Neuron (in vitro differentiated cells): ENCODE measurements around the gene WDR45B.

ENCODE experiments used
- H2AFZ ChIP-seq: one replicate; pipeline ENCODE4 v1.6.1; 2013; ENCODE audit warnings: low read depth, mild to moderate bottlenecking, inconsistent platforms, low read length, moderate library complexity
- H3K27me3 ChIP-seq: one replicate; pipeline ENCODE4 v1.6.1; 2013; ENCODE audit warnings: low read length; ENCODE audit not compliant: insufficient read depth
- H3K36me3 ChIP-seq: one replicate; pipeline ENCODE4 v1.6.1; 2013; ENCODE audit warnings: low read length; ENCODE audit not compliant: insufficient read depth
- H3K4me1 ChIP-seq: one replicate; pipeline ENCODE4 v1.6.1; 2013; ENCODE audit warnings: low read length; ENCODE audit not compliant: insufficient read depth
- H3K4me3 ChIP-seq: 2 replicates; pipeline ENCODE4 v1.5.1; 2013; ENCODE audit warnings: mild to moderate bottlenecking, low read length, moderate library complexity
- H3K9me3 ChIP-seq: one replicate; pipeline ENCODE4 v1.6.1; 2013; ENCODE audit warnings: low read length

Gene WDR45B

DNA sequence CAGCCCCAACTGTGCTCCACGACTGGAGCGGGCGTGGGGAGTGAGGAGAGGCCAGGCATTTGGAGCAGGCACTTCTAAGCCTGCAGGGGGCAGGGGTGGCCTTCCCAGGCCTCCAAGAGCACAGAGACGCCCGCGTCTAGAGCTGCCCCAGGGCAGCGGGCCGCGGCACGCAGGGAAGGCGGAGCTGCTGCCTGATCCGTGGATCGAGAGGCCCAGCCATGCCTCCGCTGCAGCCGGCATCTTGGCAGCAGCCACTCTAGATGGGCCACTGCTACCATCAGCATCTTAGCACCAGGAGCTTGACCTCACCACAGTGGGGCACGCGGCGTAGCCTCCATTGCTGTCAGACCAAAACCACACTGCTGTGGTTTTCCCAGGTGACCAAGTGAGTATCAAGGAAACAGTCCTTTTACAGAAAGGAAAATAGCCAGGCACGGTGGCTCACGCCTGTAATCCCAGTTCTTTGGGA, 20.4 kb upstream of the WDR45B start:
- Histone ChIP-seq H3K27me3 (no peaks in the 10 kb centered on the region), H3K4me1 (peaks cover 11% of the 10 kb centered on the region), H3K36me3 (no peaks in the 10 kb centered on the region), H3K9me3 (peaks cover 1% of the 10 kb centered on the region), H3K4me3 (no peak overlapping the region), H2AFZ (no peak overlapping the region)

DNA sequence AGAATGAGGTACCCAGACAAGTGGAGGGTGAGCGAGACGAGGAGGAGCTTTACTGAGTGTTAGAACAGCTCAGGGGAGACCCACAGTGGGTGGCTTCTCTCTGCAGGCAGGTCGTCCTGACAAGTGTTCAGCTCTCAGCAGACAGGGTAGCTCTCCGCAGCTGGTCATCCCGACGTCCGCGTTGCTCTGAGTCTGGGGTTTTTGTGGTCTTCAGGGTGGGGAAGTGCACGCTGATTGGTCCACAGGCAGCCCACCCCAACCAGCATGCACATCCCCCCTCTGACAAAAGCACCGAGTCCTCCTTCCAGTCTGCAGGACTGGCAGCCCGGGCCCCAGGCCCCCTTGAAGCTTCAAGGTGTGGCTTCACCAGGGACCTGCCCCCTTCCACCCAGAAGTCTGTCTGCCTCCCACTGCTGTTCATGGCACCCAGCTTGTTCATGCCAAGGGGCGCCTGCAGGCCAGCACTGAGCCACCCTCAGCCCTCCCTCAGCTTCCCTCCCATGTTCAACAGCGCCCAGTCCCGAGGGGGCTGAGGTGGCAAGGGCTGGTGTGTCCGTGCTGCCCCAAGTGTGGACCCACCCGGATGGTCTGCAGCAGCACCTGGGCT, 19.9 kb upstream of the WDR45B start:
- H2AFZ ChIP-seq: no peak overlapping the region
- H3K9me3 ChIP-seq: peaks cover 1% of the 10 kb centered on the region
- H3K27me3 ChIP-seq: no peaks in the 10 kb centered on the region
- H3K4me1 ChIP-seq: peaks cover 11% of the 10 kb centered on the region
- no peaks in the 10 kb centered on the region for H3K36me3 ChIP-seq
- no peak overlapping the region for H3K4me3 ChIP-seq

GRCh38 chr17:82667668-82668000, 19.4 kb upstream of the WDR45B start:
- Histone ChIP-seq H3K27me3 (no peaks in the 10 kb centered on the region), H3K4me1 (peaks cover 11% of the 10 kb centered on the region), H2AFZ (no peak overlapping the region), H3K36me3 (no peaks in the 10 kb centered on the region), H3K9me3 (peaks cover 1% of the 10 kb centered on the region), H3K4me3 (no peak overlapping the region)

DNA sequence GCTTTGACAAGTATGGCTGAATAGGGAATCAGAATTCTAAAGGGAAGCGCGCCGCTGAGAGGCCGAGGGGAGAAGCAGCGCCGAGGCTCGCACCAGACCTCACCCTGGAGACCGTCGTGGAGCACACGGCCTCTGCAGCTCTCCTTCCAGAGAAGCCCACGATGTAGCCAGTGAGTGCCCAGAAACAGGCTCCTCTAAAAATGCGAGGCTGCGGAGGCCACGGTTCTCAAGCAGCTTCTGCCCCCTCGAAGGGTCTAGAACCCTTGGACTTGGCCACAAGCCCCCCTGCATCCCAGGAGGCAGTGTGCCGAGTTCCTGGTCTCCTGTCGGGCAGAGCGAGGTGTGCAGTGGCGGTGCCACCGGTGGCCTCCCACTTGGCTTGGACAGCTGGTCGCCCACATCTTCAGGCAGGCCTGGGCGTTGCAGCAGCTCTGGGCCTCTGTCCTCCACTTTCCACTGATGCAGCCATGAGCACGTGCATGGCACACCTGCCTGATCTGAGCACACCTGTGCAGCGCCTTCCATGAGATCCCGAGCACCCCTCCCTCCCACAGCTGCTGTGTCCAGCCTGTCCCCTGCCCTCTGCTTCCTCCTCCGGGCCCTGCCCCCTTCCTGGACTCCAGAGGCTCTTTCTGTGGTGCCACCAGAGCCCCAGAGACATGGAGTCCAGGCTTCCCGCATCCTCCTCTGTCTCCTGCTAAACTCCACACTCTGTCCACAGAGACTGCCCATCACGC, 18.9 kb upstream of the WDR45B start:
- no peak overlapping the region for H2AFZ ChIP-seq
- H3K36me3 ChIP-seq: no peaks in the 10 kb centered on the region
- peaks cover 11% of the 10 kb centered on the region for H3K4me1 ChIP-seq
- H3K27me3 ChIP-seq: no peaks in the 10 kb centered on the region
- no peak overlapping the region for H3K4me3 ChIP-seq
- peaks cover 1% of the 10 kb centered on the region for H3K9me3 ChIP-seq

DNA sequence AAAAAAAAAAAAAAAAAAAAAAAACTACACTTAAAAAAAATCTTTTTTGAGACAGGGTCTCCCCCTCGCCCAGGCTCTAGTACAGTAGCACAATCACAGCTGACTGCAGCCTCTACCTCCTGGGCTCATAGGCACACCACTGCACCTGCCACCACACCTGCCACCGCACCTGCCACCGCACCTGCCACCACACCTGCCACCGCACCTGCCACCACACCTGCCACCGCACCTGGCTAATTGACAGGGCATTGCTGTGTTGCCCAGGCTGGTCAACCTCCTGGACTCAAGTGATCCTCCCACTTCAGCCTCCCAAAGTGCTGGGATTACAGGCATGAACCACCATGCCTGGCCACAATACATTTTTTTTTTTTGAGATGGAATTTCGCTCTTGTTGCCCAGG, 17.6 kb upstream of the WDR45B start:
- peaks cover 4% of the 10 kb centered on the region for H3K9me3 ChIP-seq
- H2AFZ ChIP-seq: no peak overlapping the region
- no peaks in the 10 kb centered on the region for H3K36me3 ChIP-seq
- H3K4me3 ChIP-seq: no peak overlapping the region
- H3K27me3 ChIP-seq: no peaks in the 10 kb centered on the region
- H3K4me1 ChIP-seq: peaks cover 11% of the 10 kb centered on the region

DNA sequence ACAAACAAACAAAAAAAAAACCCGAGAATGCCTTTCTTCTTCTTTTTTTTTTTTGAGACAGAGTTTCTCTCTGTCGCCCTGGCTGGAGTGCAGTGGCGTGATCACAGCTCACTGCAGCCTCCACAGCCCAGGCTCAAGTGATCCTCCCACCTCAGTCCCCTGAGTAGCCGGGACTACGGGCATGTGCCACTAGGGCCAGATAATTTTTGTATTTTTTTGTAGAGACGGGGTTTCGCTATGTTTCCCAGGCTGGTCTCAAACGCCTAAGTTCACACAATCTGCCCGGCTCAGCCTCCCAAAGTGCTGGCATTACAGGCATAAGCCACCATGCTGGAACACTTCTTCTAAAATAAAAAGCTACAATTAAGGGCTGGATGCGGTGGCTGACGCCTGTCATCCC, 17.0 kb upstream of the WDR45B start:
- no peak overlapping the region for H3K4me3 ChIP-seq
- peaks cover 11% of the 10 kb centered on the region for H3K4me1 ChIP-seq
- no peaks in the 10 kb centered on the region for H3K27me3 ChIP-seq
- no peak overlapping the region for H2AFZ ChIP-seq
- H3K36me3 ChIP-seq: no peaks in the 10 kb centered on the region
- peaks cover 8% of the 10 kb centered on the region for H3K9me3 ChIP-seq

DNA sequence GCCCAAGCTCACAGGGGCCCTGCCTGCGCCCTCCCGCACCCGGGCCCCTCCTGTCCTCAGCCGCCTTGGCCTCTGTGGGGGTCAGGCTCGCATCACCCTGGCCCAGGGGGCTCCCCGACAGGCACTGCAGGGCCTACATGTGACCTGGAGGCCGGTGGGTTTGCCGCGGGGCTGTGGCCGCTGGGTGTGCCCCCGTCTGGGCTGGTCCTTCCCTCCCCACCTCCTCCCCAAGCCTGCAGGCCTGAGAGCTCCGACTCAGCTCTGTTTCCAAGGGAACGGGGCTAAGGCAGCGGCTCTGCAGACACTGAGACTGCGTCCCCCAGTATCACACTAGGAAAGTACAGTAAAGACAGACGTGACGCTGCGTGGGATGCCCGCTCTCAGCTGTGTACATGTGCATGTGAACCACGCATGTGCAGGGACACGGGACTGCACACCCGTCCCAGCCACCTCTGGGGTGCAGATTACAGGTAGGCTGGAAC, 16.5 kb upstream of the WDR45B start:
- H3K4me1 ChIP-seq: peaks cover 11% of the 10 kb centered on the region
- H3K4me3 ChIP-seq: no peak overlapping the region
- H3K9me3 ChIP-seq: peaks cover 13% of the 10 kb centered on the region
- no peaks in the 10 kb centered on the region for H3K36me3 ChIP-seq
- no peaks in the 10 kb centered on the region for H3K27me3 ChIP-seq
- H2AFZ ChIP-seq: no peak overlapping the region

DNA sequence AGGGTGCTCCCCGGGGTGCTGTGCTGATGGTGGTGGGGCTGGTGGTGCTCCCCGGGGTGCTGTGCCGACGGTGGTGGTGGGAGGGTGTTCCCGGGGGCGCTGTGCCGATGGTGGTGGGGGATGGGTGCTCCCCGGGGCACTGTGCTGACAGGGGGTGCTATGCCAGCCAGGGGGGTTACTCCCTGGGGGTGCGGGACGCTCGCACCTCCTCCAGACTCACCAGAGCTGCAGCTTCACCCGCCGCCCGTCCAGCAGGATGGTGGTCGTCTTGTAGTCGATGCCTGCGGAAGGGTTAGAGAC, 16.0 kb upstream of the WDR45B start:
- peaks cover 14% of the 10 kb centered on the region for H3K9me3 ChIP-seq
- no peak overlapping the region for H3K4me3 ChIP-seq
- peaks cover 11% of the 10 kb centered on the region for H3K4me1 ChIP-seq
- no peaks in the 10 kb centered on the region for H3K27me3 ChIP-seq
- no peak overlapping the region for H2AFZ ChIP-seq
- H3K36me3 ChIP-seq: peaks cover 3% of the 10 kb centered on the region

DNA sequence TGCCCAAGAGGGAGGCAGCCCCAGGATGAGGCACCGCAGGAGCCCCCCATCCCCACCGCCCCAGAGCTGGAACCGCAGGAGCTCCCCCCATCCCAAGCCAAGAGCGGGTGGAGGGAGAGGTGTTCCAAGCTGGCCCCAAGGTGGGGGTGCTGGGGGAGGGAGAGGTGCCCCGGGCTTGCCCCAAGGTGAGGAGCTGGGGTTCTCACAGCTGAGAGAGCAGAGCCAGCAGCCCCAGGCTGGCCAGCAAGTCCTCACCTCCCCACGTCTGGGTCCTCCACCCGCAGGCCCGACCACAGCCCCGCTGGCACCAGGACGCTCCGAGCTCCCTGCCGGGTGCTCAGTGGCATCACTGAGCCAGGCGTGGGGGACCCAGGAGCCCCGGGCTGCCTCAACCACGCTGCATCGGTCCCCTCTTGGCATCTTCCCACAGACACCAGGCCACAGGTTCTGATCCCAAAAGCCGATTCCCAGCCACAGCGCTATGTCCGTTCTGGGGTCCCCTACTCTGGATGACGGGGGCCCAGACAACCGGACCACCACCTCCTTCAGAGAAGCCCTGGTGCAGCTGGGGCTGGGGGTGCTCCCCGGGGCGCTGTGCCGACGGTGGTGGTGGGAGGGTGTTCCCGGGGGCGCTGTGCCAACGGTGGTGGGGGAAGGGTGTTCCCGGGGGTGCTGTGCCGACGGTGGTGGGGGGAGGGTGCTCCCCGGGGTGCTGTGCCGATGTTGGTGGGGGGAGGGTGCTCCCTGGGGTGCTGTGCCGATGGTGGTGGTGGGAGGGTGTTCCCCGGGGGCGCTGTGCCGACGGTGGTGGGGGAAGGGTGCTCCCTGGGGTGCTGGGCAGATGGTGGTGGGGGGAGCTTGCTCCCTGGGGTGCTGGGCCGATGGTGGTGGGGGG, 15.4 kb upstream of the WDR45B start:
- Histone ChIP-seq H3K4me1 (peaks cover 11% of the 10 kb centered on the region), H3K9me3 (peaks cover 17% of the 10 kb centered on the region), H3K27me3 (no peaks in the 10 kb centered on the region), H3K4me3 (no peak overlapping the region), H2AFZ (no peak overlapping the region), H3K36me3 (peaks cover 7% of the 10 kb centered on the region)

- H3K36me3 ChIP-seq: peaks cover 10% of the 10 kb centered on the region
- no peaks in the 10 kb centered on the region for H3K27me3 ChIP-seq
- peaks cover 15% of the 10 kb centered on the region for H3K9me3 ChIP-seq
- no peak overlapping the region for H2AFZ ChIP-seq
- no peak overlapping the region for H3K4me3 ChIP-seq
- H3K4me1 ChIP-seq: peaks cover 11% of the 10 kb centered on the region
Observed at GRCh38 chr17:82662711-82663261, 14.5 kb upstream of the WDR45B start.

DNA sequence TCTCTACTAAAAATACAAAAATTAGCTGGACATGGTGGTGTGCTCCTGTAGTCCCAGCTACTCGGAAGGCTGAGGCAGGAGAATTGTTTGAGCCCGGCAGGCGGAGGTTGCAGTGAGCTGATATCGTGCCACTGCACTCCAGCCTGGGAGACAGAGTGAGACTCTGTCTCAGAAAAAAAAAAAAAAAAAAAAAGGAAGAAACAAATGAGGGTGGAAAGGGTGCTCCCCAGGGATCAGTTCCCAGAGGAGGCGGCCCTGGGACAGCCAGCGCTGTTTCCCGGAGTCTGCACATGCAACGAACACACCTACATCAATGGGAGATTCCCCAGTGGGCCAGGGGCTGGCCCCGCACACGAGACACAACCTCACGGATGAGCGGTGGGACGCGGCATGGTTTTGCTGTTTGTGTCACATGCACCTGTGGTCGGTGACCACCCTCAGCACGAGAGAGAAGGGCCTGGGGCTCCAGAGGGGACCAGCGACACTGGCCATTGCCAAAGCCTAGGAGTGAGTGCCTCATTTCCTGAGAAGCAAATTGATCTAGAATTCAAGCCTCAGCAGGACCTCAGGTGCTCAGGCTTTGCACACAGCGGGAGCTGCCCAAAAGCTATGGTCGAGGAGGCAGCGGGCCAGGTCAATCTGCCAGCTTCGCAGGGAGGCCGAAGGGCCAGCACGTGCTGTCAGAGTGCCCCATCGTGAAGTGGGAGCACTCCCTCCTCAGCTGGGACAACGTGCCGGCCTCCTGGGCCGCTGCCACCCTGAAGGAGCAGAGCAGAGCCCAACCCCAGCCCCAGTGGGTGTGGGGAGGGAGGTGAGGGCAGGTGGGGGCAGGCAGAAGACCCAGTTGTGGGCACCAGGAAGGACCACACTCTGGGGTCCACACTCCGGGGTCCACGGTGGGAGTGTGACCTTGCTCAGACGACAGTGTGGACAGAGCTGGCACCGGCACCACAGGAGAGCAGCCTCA, 13.8 kb upstream of the WDR45B start:
- peaks cover 11% of the 10 kb centered on the region for H3K4me1 ChIP-seq
- peaks cover 15% of the 10 kb centered on the region for H3K9me3 ChIP-seq
- H3K4me3 ChIP-seq: no peak overlapping the region
- H3K27me3 ChIP-seq: no peaks in the 10 kb centered on the region
- H3K36me3 ChIP-seq: peaks cover 10% of the 10 kb centered on the region
- no peak overlapping the region for H2AFZ ChIP-seq

- Histone ChIP-seq H3K4me3 (no peak overlapping the region), H3K27me3 (no peaks in the 10 kb centered on the region), H2AFZ (no peak overlapping the region), H3K4me1 (peaks cover 5% of the 10 kb centered on the region), H3K9me3 (peaks cover 15% of the 10 kb centered on the region), H3K36me3 (peaks cover 10% of the 10 kb centered on the region)
Observed at GRCh38 chr17:82659886-82660285, 11.6 kb upstream of the WDR45B start.
